Stomach smooth muscle (tissue), 2 donors: ENCODE data around the gene MEGF6.

Experiments
- H3K27ac ChIP-seq: one replicate; pipeline ENCODE4 v1.7.0; 2013; ENCODE audit warnings: mild to moderate bottlenecking, low read length, inconsistent platforms
- H3K27me3 ChIP-seq, 2 donors: one replicate each; pipeline ENCODE4 v1.7.0; 2013; ENCODE audit warnings: low read length in 2 of 2; ENCODE audit not compliant: insufficient read depth in 2 of 2, control insufficient read depth in 1 of 2
- H3K36me3 ChIP-seq, 2 donors: one replicate each; pipeline ENCODE4 v1.7.0; 2013; ENCODE audit warnings: low read length in 2 of 2; ENCODE audit not compliant: control insufficient read depth in 2 of 2, insufficient read depth in 2 of 2
- H3K4me1 ChIP-seq: one replicate; pipeline ENCODE4 v1.7.0; 2013; ENCODE audit warnings: low read length; ENCODE audit not compliant: control insufficient read depth, insufficient read depth
- H3K4me3 ChIP-seq, 2 donors: one replicate each; pipeline ENCODE4 v1.7.0; 2013; ENCODE audit warnings: low read length in 2 of 2
- H3K9ac ChIP-seq, 2 donors: one replicate each; pipeline ENCODE4 v1.7.0; 2013; ENCODE audit warnings: low read length in 2 of 2, mild to moderate bottlenecking in 1 of 2
- H3K9me3 ChIP-seq, 2 donors: one replicate each; pipeline ENCODE4 v1.7.0; 2013; ENCODE audit warnings: low read length in 2 of 2; ENCODE audit not compliant: control insufficient read depth in 2 of 2
- donor health status: healthy.
- donor health status: Pancreatic carcinoma.

MEGF6 gene, protein sequence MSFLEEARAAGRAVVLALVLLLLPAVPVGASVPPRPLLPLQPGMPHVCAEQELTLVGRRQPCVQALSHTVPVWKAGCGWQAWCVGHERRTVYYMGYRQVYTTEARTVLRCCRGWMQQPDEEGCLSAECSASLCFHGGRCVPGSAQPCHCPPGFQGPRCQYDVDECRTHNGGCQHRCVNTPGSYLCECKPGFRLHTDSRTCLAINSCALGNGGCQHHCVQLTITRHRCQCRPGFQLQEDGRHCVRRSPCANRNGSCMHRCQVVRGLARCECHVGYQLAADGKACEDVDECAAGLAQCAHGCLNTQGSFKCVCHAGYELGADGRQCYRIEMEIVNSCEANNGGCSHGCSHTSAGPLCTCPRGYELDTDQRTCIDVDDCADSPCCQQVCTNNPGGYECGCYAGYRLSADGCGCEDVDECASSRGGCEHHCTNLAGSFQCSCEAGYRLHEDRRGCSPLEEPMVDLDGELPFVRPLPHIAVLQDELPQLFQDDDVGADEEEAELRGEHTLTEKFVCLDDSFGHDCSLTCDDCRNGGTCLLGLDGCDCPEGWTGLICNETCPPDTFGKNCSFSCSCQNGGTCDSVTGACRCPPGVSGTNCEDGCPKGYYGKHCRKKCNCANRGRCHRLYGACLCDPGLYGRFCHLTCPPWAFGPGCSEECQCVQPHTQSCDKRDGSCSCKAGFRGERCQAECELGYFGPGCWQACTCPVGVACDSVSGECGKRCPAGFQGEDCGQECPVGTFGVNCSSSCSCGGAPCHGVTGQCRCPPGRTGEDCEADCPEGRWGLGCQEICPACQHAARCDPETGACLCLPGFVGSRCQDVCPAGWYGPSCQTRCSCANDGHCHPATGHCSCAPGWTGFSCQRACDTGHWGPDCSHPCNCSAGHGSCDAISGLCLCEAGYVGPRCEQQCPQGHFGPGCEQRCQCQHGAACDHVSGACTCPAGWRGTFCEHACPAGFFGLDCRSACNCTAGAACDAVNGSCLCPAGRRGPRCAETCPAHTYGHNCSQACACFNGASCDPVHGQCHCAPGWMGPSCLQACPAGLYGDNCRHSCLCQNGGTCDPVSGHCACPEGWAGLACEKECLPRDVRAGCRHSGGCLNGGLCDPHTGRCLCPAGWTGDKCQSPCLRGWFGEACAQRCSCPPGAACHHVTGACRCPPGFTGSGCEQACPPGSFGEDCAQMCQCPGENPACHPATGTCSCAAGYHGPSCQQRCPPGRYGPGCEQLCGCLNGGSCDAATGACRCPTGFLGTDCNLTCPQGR (N-terminal part only)

GRCh38 chr1:3611170-3612019 lies at the start of gene MEGF6:
MEGF6 (minus strand) TSS chr1:3611508; CDS start chr1:3611268, 240 bp downstream.
- peaks cover 18% of the 10 kb centered on the region for H3K4me1 ChIP-seq
- H3K4me3 ChIP-seq: peak within 1 kb of the TSS in 1 of 2 donors; percentile 58

GRCh38 chr1:3660704-3661103 lies 49.4 kb upstream of the MEGF6 start:
- no peak overlapping the region for H3K4me3 ChIP-seq
- peaks cover 2 to 15% of the 10 kb centered on the region in 2 donors for H3K27me3 ChIP-seq
- no peak overlapping the region for H3K27ac ChIP-seq
- H3K36me3 ChIP-seq: no peaks in the 10 kb centered on the region
- no peak overlapping the region for H3K9ac ChIP-seq
- no peaks in the 10 kb centered on the region for H3K4me1 ChIP-seq
- no peaks in the 10 kb centered on the region for H3K9me3 ChIP-seq

More at GRCh38 chr1:3611170-3612019, at the start of gene MEGF6:
- H3K36me3 ChIP-seq: no peaks in the 10 kb centered on the region
- H3K9ac ChIP-seq: no peak within 1 kb of the TSS
- no peaks in the 10 kb centered on the region for H3K9me3 ChIP-seq
- H3K27ac ChIP-seq: no peak within 1 kb of the TSS
- H3K27me3 ChIP-seq: peaks cover 42 to 50% of the 10 kb centered on the region in 2 donors

DNA sequence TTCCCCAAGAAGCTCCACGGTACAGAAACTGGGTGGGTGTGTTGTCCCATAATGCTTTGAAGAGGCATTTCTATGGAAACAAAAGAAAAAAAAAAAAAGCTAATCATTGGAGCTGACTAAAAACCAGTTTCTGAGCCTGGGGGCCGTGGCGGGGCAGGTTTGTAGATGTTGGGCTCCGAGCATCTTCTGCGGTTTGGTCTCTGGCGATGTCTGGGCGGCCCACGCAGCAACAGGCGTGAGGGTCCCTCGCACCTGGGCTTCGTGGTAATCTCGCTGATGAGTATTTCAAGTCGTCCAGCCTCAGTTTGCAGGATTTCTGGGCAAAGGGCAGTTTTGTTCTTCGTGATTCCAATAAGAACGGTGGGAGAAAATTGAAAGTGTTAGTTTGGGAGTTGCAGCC lies 47.8 kb upstream of the MEGF6 start:
- Histone ChIP-seq H3K9me3 (no peaks in the 10 kb centered on the region), H3K4me3 (no peak overlapping the region), H3K4me1 (no peaks in the 10 kb centered on the region), H3K27ac (no peak overlapping the region), H3K27me3 (peaks cover 11 to 19% of the 10 kb centered on the region in 2 donors), H3K36me3 (no peaks in the 10 kb centered on the region), H3K9ac (no peak overlapping the region)

DNA sequence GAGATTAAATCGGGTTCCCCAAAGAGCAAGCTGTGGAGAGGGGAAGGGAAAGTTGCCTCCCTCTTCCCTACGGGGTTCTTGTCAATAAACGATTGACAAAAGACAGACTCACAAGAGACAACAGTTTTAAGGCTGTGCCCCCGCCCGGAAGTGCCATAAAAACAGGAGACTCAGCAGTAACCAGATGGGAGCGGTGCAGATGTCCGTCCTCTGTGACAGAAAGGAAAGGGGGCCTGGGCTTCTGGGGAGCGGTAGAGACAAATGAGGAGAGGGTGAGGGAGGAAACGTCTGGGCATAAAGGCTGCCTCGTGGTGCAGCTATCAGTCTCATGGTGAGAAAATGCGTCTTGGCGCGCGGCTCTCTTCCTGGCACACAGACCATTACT lies 46.9 kb upstream of the MEGF6 start:
- Histone ChIP-seq H3K4me1 (no peaks in the 10 kb centered on the region), H3K36me3 (no peaks in the 10 kb centered on the region), H3K9me3 (no peaks in the 10 kb centered on the region), H3K27ac (no peak overlapping the region), H3K27me3 (peaks cover 17 to 26% of the 10 kb centered on the region in 2 donors), H3K4me3 (no peak overlapping the region), H3K9ac (no peak overlapping the region)

GRCh38 chr1:3657578-3658230 lies 46.4 kb upstream of the MEGF6 start:
- Histone ChIP-seq H3K9me3 (no peaks in the 10 kb centered on the region), H3K4me1 (peaks cover 2% of the 10 kb centered on the region), H3K27me3 (peaks cover 23 to 29% of the 10 kb centered on the region in 2 donors), H3K9ac (no peak overlapping the region), H3K4me3 (no peak overlapping the region), H3K27ac (no peak overlapping the region), H3K36me3 (no peaks in the 10 kb centered on the region)

DNA sequence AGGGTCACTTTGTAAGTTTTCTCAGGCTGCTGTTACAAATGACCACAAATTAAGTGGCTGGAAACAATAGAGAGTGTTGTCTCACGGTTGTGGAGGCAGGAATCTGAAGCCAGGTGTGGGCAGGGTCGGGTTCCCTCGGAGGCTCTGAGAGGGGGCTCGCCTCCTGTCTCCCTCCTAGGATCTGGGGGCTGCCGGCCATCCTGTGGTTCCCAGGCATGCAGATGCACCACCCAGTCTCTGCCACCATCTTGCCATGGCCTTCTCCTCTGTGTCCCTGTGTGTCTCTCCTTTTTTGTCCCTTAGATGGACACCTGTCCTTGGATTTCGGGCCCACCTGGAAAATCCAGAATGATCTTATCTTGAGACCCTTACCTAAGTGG lies 45.8 kb upstream of the MEGF6 start:
- H3K4me3 ChIP-seq: no peak overlapping the region
- no peak overlapping the region for H3K27ac ChIP-seq
- H3K27me3 ChIP-seq: peaks cover 25 to 33% of the 10 kb centered on the region in 2 donors
- H3K9me3 ChIP-seq: no peaks in the 10 kb centered on the region
- H3K9ac ChIP-seq: no peak overlapping the region
- no peaks in the 10 kb centered on the region for H3K36me3 ChIP-seq
- H3K4me1 ChIP-seq: peaks cover 8% of the 10 kb centered on the region

- H3K9me3 ChIP-seq: no peaks in the 10 kb centered on the region
- no peaks in the 10 kb centered on the region for H3K36me3 ChIP-seq
- peaks cover 12% of the 10 kb centered on the region for H3K4me1 ChIP-seq
- peaks cover 25 to 37% of the 10 kb centered on the region in 2 donors for H3K27me3 ChIP-seq
- no peak overlapping the region for H3K4me3 ChIP-seq
- H3K9ac ChIP-seq: no peak overlapping the region
- no peak overlapping the region for H3K27ac ChIP-seq
Measured at GRCh38 chr1:3656450-3657095, 45.3 kb upstream of the MEGF6 start.

DNA sequence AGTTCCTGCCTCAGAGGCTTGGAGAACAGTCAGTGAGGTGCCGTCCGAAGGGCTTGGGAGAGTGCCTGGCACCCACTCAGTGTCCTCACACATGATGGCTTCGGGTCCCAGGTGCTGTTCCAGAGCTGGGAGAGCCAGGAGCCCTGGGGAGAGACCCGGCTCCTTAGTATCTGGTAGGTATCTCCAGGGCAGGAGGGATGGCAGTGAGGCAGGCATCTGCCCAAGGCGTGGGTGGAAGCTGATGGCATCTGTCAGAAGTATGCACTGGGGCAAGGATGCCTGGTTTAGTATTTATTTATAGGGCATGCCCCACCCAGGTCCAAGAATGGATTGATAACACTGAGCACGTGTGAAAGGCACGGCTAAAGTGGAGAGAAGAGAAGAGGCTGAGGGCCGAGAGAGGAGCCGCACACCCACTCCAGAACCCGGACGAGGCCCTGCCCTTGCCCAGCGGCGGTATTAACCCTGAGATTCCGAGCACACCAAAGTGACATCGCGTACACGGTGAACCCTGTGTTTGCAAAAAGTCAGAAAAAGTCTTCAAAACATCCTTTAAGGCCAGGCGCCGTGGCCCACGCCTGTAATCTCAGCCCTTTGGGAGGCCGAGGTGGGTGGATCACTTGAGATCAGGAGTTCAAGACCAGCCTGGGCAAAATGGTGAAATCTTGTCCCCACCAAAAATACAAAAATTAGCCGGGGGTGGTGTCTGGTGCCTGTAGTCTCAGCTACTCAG lies 43.4 kb upstream of the MEGF6 start:
- H3K4me3 ChIP-seq: no peak overlapping the region
- H3K27ac ChIP-seq: no peak overlapping the region
- H3K36me3 ChIP-seq: no peaks in the 10 kb centered on the region
- H3K9ac ChIP-seq: no peak overlapping the region
- H3K9me3 ChIP-seq: no peaks in the 10 kb centered on the region
- H3K4me1 ChIP-seq: peaks cover 26% of the 10 kb centered on the region
- peaks cover 36 to 50% of the 10 kb centered on the region in 2 donors for H3K27me3 ChIP-seq

- H3K9me3 ChIP-seq: no peaks in the 10 kb centered on the region
- H3K27me3 ChIP-seq: peaks cover 36 to 50% of the 10 kb centered on the region in 2 donors
- H3K27ac ChIP-seq: no peak overlapping the region
- peaks cover 34% of the 10 kb centered on the region for H3K4me1 ChIP-seq
- no peak overlapping the region for H3K4me3 ChIP-seq
- H3K9ac ChIP-seq: no peak overlapping the region
- no peaks in the 10 kb centered on the region for H3K36me3 ChIP-seq
Measured at GRCh38 chr1:3653286-3653618, 41.9 kb upstream of the MEGF6 start.
